ENCODE data around the gene RPS2. TPM values are rescaled to one million over a fixed set of nuclear protein-coding genes. Genes with fewer than 3 reads are reported as not detected.

The RPS2 gene
- total RNA-seq, 4 donors from 2014 or later: 1,591 to 3,468 (median 1,745) TPM

- WGBS, 2 donors: 1 to 7% methylated on average over 9 to 33 of the region's 109 CpGs
- peak; percentile 71 to 78 for DNase-seq (ENCODE audit: low spot score in 2 of 2)
- TF ChIP-seq CTCF (IDR thresholded peaks at IDR 0.05) (peak in 4 of 5 experiments; percentile 20 to 62 (median 45)), EP300 (IDR thresholded peaks at IDR 0.05) (peak in 1 of 2 donors; percentile 64), POLR2A (IDR thresholded peaks at IDR 0.05) (no peak)
- peaks cover 0 to 46% (median 24%) of the 10 kb centered on the region in 4 donors for H3K4me1 ChIP-seq
- peak within 1 kb of the TSS; percentile 56 to 94 (median 88) for H3K4me3 ChIP-seq
- H3K36me3 ChIP-seq: peaks cover 0 to 34% (median 0%) of the 10 kb centered on the region in 3 donors
- no peaks in the 10 kb centered on the region for H3K9me3 ChIP-seq
- H3K27ac ChIP-seq: peak within 1 kb of the TSS in 3 of 4 donors; percentile 80 to 86 (median 85)
- H3K27me3 ChIP-seq: peaks cover 0 to 44% of the 10 kb centered on the region in 2 donors
These were observed 19.1 kb upstream of the RPS2 start, which contains the start of gene GFER for GRCh38 chr16:1983544-1984346. Gene GFER, plus strand, starts transcription at chr16:1984193. Its CDS starts 26 bp downstream, at chr16:1984219.

- no peak for TF ChIP-seq EP300 (IDR thresholded peaks at IDR 0.05)
- TF ChIP-seq CTCF (IDR thresholded peaks at IDR 0.05): no peak
- TF ChIP-seq POLR2A (IDR thresholded peaks at IDR 0.05): no peak
- WGBS, 2 donors: 20 to 30% methylated on average over 17 to 19 of the region's 19 CpGs
- Histone ChIP-seq H3K4me3 (peak overlapping the region; percentile 56 to 94 (median 70)), H3K27ac (peak overlapping the region in 2 of 4 donors; percentile 85 to 86), H3K9me3 (no peaks in the 10 kb centered on the region), H3K4me1 (peaks cover 0 to 46% (median 24%) of the 10 kb centered on the region in 4 donors), H3K27me3 (peaks cover 0 to 44% of the 10 kb centered on the region in 2 donors), H3K36me3 (peaks cover 0 to 41% (median 4%) of the 10 kb centered on the region in 3 donors)
- DNase-seq (ENCODE audit: low spot score in 2 of 2): no peak
These were observed 18.4 kb upstream of the RPS2 start for GRCh38 chr16:1982991-1983543.

GRCh38 chr16:1982013-1982433 lies 17.4 kb upstream of the RPS2 start:
- Histone ChIP-seq H3K4me1 (peaks cover 0 to 46% (median 24%) of the 10 kb centered on the region in 4 donors), H3K27ac (no peak overlapping the region), H3K27me3 (peaks cover 0 to 54% of the 10 kb centered on the region in 2 donors), H3K9me3 (no peaks in the 10 kb centered on the region), H3K4me3 (no peak overlapping the region), H3K36me3 (peaks cover 0 to 44% (median 13%) of the 10 kb centered on the region in 3 donors)
- 39 to 43% methylated on average over 5 of the region's 5 CpGs for WGBS, 2 donors
- DNase-seq (ENCODE audit: low spot score in 2 of 2): no peak
- TF ChIP-seq POLR2A (IDR thresholded peaks at IDR 0.05): no peak
- TF ChIP-seq CTCF (IDR thresholded peaks at IDR 0.05): no peak
- TF ChIP-seq EP300 (IDR thresholded peaks at IDR 0.05): no peak

- no peak within 1 kb of the TSS for H3K4me3 ChIP-seq
- peaks cover 0 to 46% (median 24%) of the 10 kb centered on the region in 4 donors for H3K4me1 ChIP-seq
- H3K27ac ChIP-seq: no peak within 1 kb of the TSS
- no peaks in the 10 kb centered on the region for H3K9me3 ChIP-seq
- DNase-seq (ENCODE audit: low spot score in 2 of 2): no peak
- WGBS, 2 donors: 25 to 27% methylated on average over 6 of the region's 6 CpGs
- peaks cover 0 to 44% (median 19%) of the 10 kb centered on the region in 3 donors for H3K36me3 ChIP-seq
- TF ChIP-seq EP300 (IDR thresholded peaks at IDR 0.05) (no peak), POLR2A (IDR thresholded peaks at IDR 0.05) (no peak), CTCF (IDR thresholded peaks at IDR 0.05) (no peak)
- peaks cover 0 to 55% of the 10 kb centered on the region in 2 donors for H3K27me3 ChIP-seq
These were observed 16.8 kb upstream of the RPS2 start, which contains the start of gene NOXO1 for GRCh38 chr16:1981398-1981836. Gene NOXO1, minus strand, starts transcription at chr16:1981469. Its CDS starts 290 bp downstream, at chr16:1981179.
